ENCODE measurements around the gene PSMD1.
A peak's percentile ranks its signal among the peaks of the same experiment; 100 is the strongest.

The PSMD1 gene

GRCh38 chr2:231124838-231125568 lies 68.3 kb downstream of the PSMD1 start, which contains the start of gene HTR2B:
HTR2B (minus strand) TSS chr2:231125042; CDS start chr2:231123764, 1,278 bp downstream.
- TF ChIP-seq ZFP30 (CRISPR knock-in tag; IDR thresholded peaks at IDR 0.05): no peak
- no peak for TF ChIP-seq ZNF8 (CRISPR knock-in tag; IDR thresholded peaks at IDR 0.05)
- no peak for TF ChIP-seq GLIS3 (CRISPR knock-in tag; IDR thresholded peaks at IDR 0.05)
- TF ChIP-seq TOX (CRISPR knock-in tag; IDR thresholded peaks at IDR 0.05; ENCODE audit: borderline replicate concordance): no peak
- TF ChIP-seq ZNF70 (CRISPR knock-in tag; IDR thresholded peaks at IDR 0.05): peak; percentile 90
- no peak for TF ChIP-seq CSRNP3 (CRISPR knock-in tag; IDR thresholded peaks at IDR 0.05)
- TF ChIP-seq PATZ1 (CRISPR knock-in tag; IDR thresholded peaks at IDR 0.05; ENCODE audit: borderline replicate concordance): no peak
- TF ChIP-seq ARNTL (CRISPR knock-in tag; IDR thresholded peaks at IDR 0.05; ENCODE audit: borderline replicate concordance, low read depth): no peak
- no peak for TF ChIP-seq BACH2 (CRISPR knock-in tag; IDR thresholded peaks at IDR 0.05; ENCODE audit: borderline replicate concordance)
- TF ChIP-seq TCF4 (CRISPR knock-in tag; IDR thresholded peaks at IDR 0.05; ENCODE audit: borderline replicate concordance): peak; percentile 92
- TF ChIP-seq POU6F1 (CRISPR knock-in tag; IDR thresholded peaks at IDR 0.05; ENCODE audit: borderline replicate concordance, low read depth): no peak
- no peak for TF ChIP-seq RARB (CRISPR knock-in tag; IDR thresholded peaks at IDR 0.05)
- TF ChIP-seq ZC3H10 (CRISPR knock-in tag; IDR thresholded peaks at IDR 0.05): no peak
- TF ChIP-seq CREB5 (CRISPR knock-in tag; IDR thresholded peaks at IDR 0.05; ENCODE audit: low read depth): no peak
- TF ChIP-seq TSHZ2 (CRISPR knock-in tag; IDR thresholded peaks at IDR 0.05): peak; percentile 59; the same call in 1 of the 2 replicates
- TF ChIP-seq ISL1 (CRISPR knock-in tag; IDR thresholded peaks at IDR 0.05): no peak
- TF ChIP-seq ESRRG (CRISPR knock-in tag; IDR thresholded peaks at IDR 0.05): no peak
- ATAC-seq: peak; percentile 80

GRCh38 chr2:231126123-231126522 lies 69.5 kb downstream of the PSMD1 start:
- ATAC-seq: no peak
- TF ChIP-seq RARB (CRISPR knock-in tag; IDR thresholded peaks at IDR 0.05) (no peak), POU6F1 (CRISPR knock-in tag; IDR thresholded peaks at IDR 0.05; ENCODE audit: borderline replicate concordance, low read depth) (no peak), GLIS3 (CRISPR knock-in tag; IDR thresholded peaks at IDR 0.05) (no peak), CSRNP3 (CRISPR knock-in tag; IDR thresholded peaks at IDR 0.05) (no peak), ISL1 (CRISPR knock-in tag; IDR thresholded peaks at IDR 0.05) (no peak), OSR1 (CRISPR knock-in tag; IDR thresholded peaks at IDR 0.05) (no peak), ZNF70 (CRISPR knock-in tag; IDR thresholded peaks at IDR 0.05) (no peak), TCF4 (CRISPR knock-in tag; IDR thresholded peaks at IDR 0.05; ENCODE audit: borderline replicate concordance) (no peak), ZFP3 (CRISPR knock-in tag; IDR thresholded peaks at IDR 0.05) (no peak), ZNF565 (CRISPR knock-in tag; conservative IDR thresholded peaks at IDR 0.05; ENCODE audit: low read depth) (no peak), TSHZ2 (CRISPR knock-in tag; IDR thresholded peaks at IDR 0.05) (no peak), TOX (CRISPR knock-in tag; IDR thresholded peaks at IDR 0.05; ENCODE audit: borderline replicate concordance) (no peak), CREB5 (CRISPR knock-in tag; IDR thresholded peaks at IDR 0.05; ENCODE audit: low read depth) (no peak), BACH2 (CRISPR knock-in tag; IDR thresholded peaks at IDR 0.05; ENCODE audit: borderline replicate concordance) (no peak)
